Measurements from ENCODE around the gene NFE2L1.
"Not testable (repeated sequence)": the region's sequence is repeated elsewhere in the genome, so short reads cannot be mapped to it uniquely, and the experiment has no call there.

The NFE2L1 gene

GRCh38 chr17:48024149-48025039 is 23.8 kb upstream of the NFE2L1 start:
- no peak for DNase-seq

GRCh38 chr17:48025040-48025903 is 22.9 kb upstream of the NFE2L1 start:
- peak; percentile 70 to 97 for DNase-seq

- no peak for DNase-seq
These were observed 22.2 kb upstream of the NFE2L1 start for GRCh38 chr17:48025904-48026501.

GRCh38 chr17:48026502-48027321 is 21.4 kb upstream of the NFE2L1 start:
- no peak for DNase-seq

GRCh38 chr17:48027322-48027981 is 20.7 kb upstream of the NFE2L1 start:
- DNase-seq, result no peak

- no peak for DNase-seq
These were observed 19.4 kb upstream of the NFE2L1 start for GRCh38 chr17:48028736-48029135.

- no peak for DNase-seq
These were observed 17.6 kb upstream of the NFE2L1 start for GRCh38 chr17:48030531-48030930.

GRCh38 chr17:48031966-48032365 is 16.2 kb upstream of the NFE2L1 start:
- DNase-seq, result no peak

- DNase-seq, result not testable (repeated sequence)
These were observed 13.4 kb upstream of the NFE2L1 start for GRCh38 chr17:48034734-48035133.

GRCh38 chr17:48036693-48037035 is 11.5 kb upstream of the NFE2L1 start:
- DNase-seq, result no peak

GRCh38 chr17:48037036-48037837 is 10.9 kb upstream of the NFE2L1 start, which contains the start of gene COPZ2:
Gene COPZ2 (minus strand): TSS chr17:48037797. CDS start chr17:48037777, 20 bp downstream.
- DNase-seq, result no peak

- DNase-seq, result no peak
These were observed 10.3 kb upstream of the NFE2L1 start for GRCh38 chr17:48037838-48038323.

- DNase-seq, result no peak
These were observed 9.5 kb upstream of the NFE2L1 start for GRCh38 chr17:48038687-48039086.

- no peak for DNase-seq
These were observed 5.0 kb upstream of the NFE2L1 start for GRCh38 chr17:48043176-48043575.

GRCh38 chr17:48044851-48045250 is 3.3 kb upstream of the NFE2L1 start:
- no peak for DNase-seq

- DNase-seq, result no peak
These were observed 2.7 kb upstream of the NFE2L1 start for GRCh38 chr17:48045316-48046001.

- no peak for DNase-seq
These were observed 1.9 kb upstream of the NFE2L1 start for GRCh38 chr17:48046296-48046695.

- no peak for DNase-seq
These were observed 932 bp upstream of the NFE2L1 start for GRCh38 chr17:48047113-48047740.

- DNase-seq, result no peak
These were observed 396 bp downstream of the NFE2L1 start for GRCh38 chr17:48048384-48049126.
